NB4 (cell line): ENCODE results near the gene PDE8B.

Experiments used
- CTCF ChIP-seq: IDR thresholded peaks from one replicate; pipeline ENCODE4 v1.5.1; 2012; ENCODE audit warnings: low read depth, low read length
- MYC ChIP-seq: IDR thresholded peaks from 2 replicates; pipeline ENCODE4 v1.6.1; 2011; ENCODE audit warnings: low read depth, low read length
- POLR2A ChIP-seq: IDR thresholded peaks from 2 replicates; pipeline ENCODE4 v1.6.1; 2011; ENCODE audit warnings: mild to moderate bottlenecking; ENCODE audit not compliant: insufficient read length; ENCODE audit errors: extremely low read depth

GRCh38 chr5:77398458-77398857 lies 188.0 kb downstream of the PDE8B start:
- TF ChIP-seq CTCF (no peak), MYC (no peak), POLR2A (no peak)
